HG03469 (cell line): Measurements from ENCODE around the gene LDLRAP1.
"Not testable (repeated sequence)": the region's sequence is repeated elsewhere in the genome, so short reads cannot be mapped to it uniquely, and the experiment has no call there.

Experiments used
- ATAC-seq: cut with Tn5 transposase; IDR thresholded peaks from one replicate; pipeline ENCODE4 v1.9.1; 2021; ENCODE audit warnings: mild to moderate bottlenecking, moderate library complexity, moderate number of reproducible peaks; ENCODE audit not compliant: unreplicated experiment

Gene LDLRAP1

GRCh38 chr1:25599969-25600610, 56.7 kb downstream of the LDLRAP1 start:
- no peak for ATAC-seq

- not testable (repeated sequence) for ATAC-seq
Observed at GRCh38 chr1:25600971-25601699, 57.7 kb downstream of the LDLRAP1 start.

- not testable (repeated sequence) for ATAC-seq
Observed at GRCh38 chr1:25603779-25604538, 60.6 kb downstream of the LDLRAP1 start.

- no peak for ATAC-seq
Observed at GRCh38 chr1:25607123-25607522, 63.7 kb downstream of the LDLRAP1 start.

GRCh38 chr1:25608488-25609178, 65.2 kb downstream of the LDLRAP1 start:
- ATAC-seq, result no peak

- ATAC-seq, result no peak
Observed at GRCh38 chr1:25609921-25610320, 66.5 kb downstream of the LDLRAP1 start.

- no peak for ATAC-seq
Observed at GRCh38 chr1:25610822-25611630, 67.6 kb downstream of the LDLRAP1 start.

- ATAC-seq, result no peak
Observed at GRCh38 chr1:25611843-25612242, 68.4 kb downstream of the LDLRAP1 start.

- ATAC-seq, result no peak
Observed at GRCh38 chr1:25612421-25612820, 69.0 kb downstream of the LDLRAP1 start.

- no peak for ATAC-seq
Observed at GRCh38 chr1:25613091-25613490, 69.7 kb downstream of the LDLRAP1 start.

- no peak for ATAC-seq
Observed at GRCh38 chr1:25614501-25615171, 71.2 kb downstream of the LDLRAP1 start.

GRCh38 chr1:25615172-25615541, 71.8 kb downstream of the LDLRAP1 start:
- ATAC-seq, result no peak

GRCh38 chr1:25615563-25616094, 72.2 kb downstream of the LDLRAP1 start:
- ATAC-seq, result no peak

- no peak for ATAC-seq
Observed at GRCh38 chr1:25616095-25616986, 72.9 kb downstream of the LDLRAP1 start, which contains the start of gene MAN1C1. Gene MAN1C1, plus strand, starts transcription at chr1:25616791. Its CDS starts 1,007 bp downstream, at chr1:25617798.

- no peak for ATAC-seq
Observed at GRCh38 chr1:25616987-25617624, 73.7 kb downstream of the LDLRAP1 start.

- no peak for ATAC-seq
Observed at GRCh38 chr1:25617625-25618432, 74.4 kb downstream of the LDLRAP1 start.

GRCh38 chr1:25618433-25618808, 75.0 kb downstream of the LDLRAP1 start:
- no peak for ATAC-seq
